H9 (cell line): ENCODE data around the gene CHL1. TPM values are rescaled to one million over a fixed set of nuclear protein-coding genes. Genes with fewer than 3 reads are reported as not detected.

Experiments
- DNase-seq: peaks from one replicate; pipeline ENCODE4 v3.0.0-alpha.2; 2017
- H2AFZ ChIP-seq: one replicate; pipeline ENCODE4 v1.6.1; 2013; ENCODE audit warnings: mild to moderate bottlenecking, low read length, control low read depth, moderate library complexity
- H2AK5ac ChIP-seq: 2 replicates; pipeline ENCODE4 v1.6.1; 2013; ENCODE audit warnings: low read length, control low read depth, mixed read lengths; ENCODE audit not compliant: insufficient read length
- H2BK120ac ChIP-seq: one replicate; pipeline ENCODE4 v1.6.1; 2013; ENCODE audit warnings: low read depth, mild to moderate bottlenecking, low read length, control low read depth, inconsistent platforms; ENCODE audit not compliant: poor library complexity, severe bottlenecking
- H2BK12ac ChIP-seq: 2 replicates; pipeline ENCODE4 v1.6.1; 2013; ENCODE audit warnings: low read length, control low read depth, mixed read lengths, low read depth; ENCODE audit not compliant: insufficient read length
- H2BK15ac ChIP-seq: 2 replicates; pipeline ENCODE4 v1.6.1; 2013; ENCODE audit warnings: low read depth, low read length, control low read depth
- H2BK20ac ChIP-seq: one replicate; pipeline ENCODE4 v1.6.1; 2013; ENCODE audit warnings: low read depth, mild to moderate bottlenecking, low read length, control low read depth, inconsistent platforms; ENCODE audit not compliant: poor library complexity, severe bottlenecking
- H2BK5ac ChIP-seq: 2 replicates; pipeline ENCODE4 v1.6.1; 2013; ENCODE audit warnings: low read length, control low read depth, mixed read lengths; ENCODE audit not compliant: insufficient read length
- H3K14ac ChIP-seq: 2 replicates; pipeline ENCODE4 v1.6.1; 2013; ENCODE audit warnings: low read length, control low read depth; ENCODE audit not compliant: insufficient read depth
- H3K18ac ChIP-seq: 2 replicates; pipeline ENCODE4 v1.6.1; 2013; ENCODE audit warnings: low read depth, mild to moderate bottlenecking, mixed read lengths, low read length, control low read depth; ENCODE audit not compliant: insufficient read length
- H3K23ac ChIP-seq: 2 replicates; pipeline ENCODE4 v1.6.1; 2013; ENCODE audit warnings: low read length, control low read depth, mixed read lengths, low read depth; ENCODE audit not compliant: insufficient read length
- H3K23me2 ChIP-seq: 2 replicates; pipeline ENCODE4 v1.6.1; 2013; ENCODE audit warnings: low read depth, mild to moderate bottlenecking, mixed read lengths, low read length, control low read depth; ENCODE audit not compliant: insufficient read length, poor library complexity, severe bottlenecking
- H3K27ac ChIP-seq: 2 replicates; pipeline ENCODE4 v1.5.1; 2013; ENCODE audit warnings: low read length, control low read depth, mixed read lengths, low read depth; ENCODE audit not compliant: insufficient read length
- H3K27me3 ChIP-seq: 2 replicates; pipeline ENCODE4 v1.6.1; 2013; ENCODE audit warnings: low read length, control low read depth, inconsistent platforms; ENCODE audit not compliant: insufficient read depth
- H3K4ac ChIP-seq: 2 replicates; pipeline ENCODE4 v1.6.1; 2013; ENCODE audit warnings: low read depth, mild to moderate bottlenecking, control low read depth, inconsistent platforms, low read length, moderate library complexity
- H3K4me1 ChIP-seq: 2 replicates; pipeline ENCODE4 v1.6.1; 2013; ENCODE audit warnings: low read length, control low read depth, inconsistent platforms; ENCODE audit not compliant: insufficient read depth
- H3K4me2 ChIP-seq: 2 replicates; pipeline ENCODE4 v1.6.1; 2013; ENCODE audit warnings: low read length, control low read depth, mixed read lengths; ENCODE audit not compliant: insufficient read length, insufficient read depth
- H3K56ac ChIP-seq: 2 replicates; pipeline ENCODE4 v1.6.1; 2013; ENCODE audit warnings: low read depth, mild to moderate bottlenecking, mixed read lengths, low read length, control low read depth; ENCODE audit not compliant: insufficient read length
- H3K79me1 ChIP-seq: 2 replicates; pipeline ENCODE4 v1.6.1; 2013; ENCODE audit warnings: low read depth, mild to moderate bottlenecking, moderate library complexity, low read length, control low read depth, inconsistent platforms; ENCODE audit not compliant: insufficient read depth, poor library complexity, severe bottlenecking
- H3K79me2 ChIP-seq: 2 replicates; pipeline ENCODE4 v1.6.1; 2013; ENCODE audit warnings: low read length, control low read depth, inconsistent platforms; ENCODE audit not compliant: insufficient read depth
- H3K9ac ChIP-seq: 2 replicates; pipeline ENCODE4 v1.6.1; 2013; ENCODE audit warnings: low read length, control low read depth, mixed read lengths; ENCODE audit not compliant: insufficient read length; ENCODE audit errors: extremely low read depth
- H3K9me3 ChIP-seq: one replicate; pipeline ENCODE4 v1.6.1; 2013; ENCODE audit warnings: low read depth, low read length, inconsistent platforms; ENCODE audit not compliant: control insufficient read depth
- H3T11ph ChIP-seq: one replicate; pipeline ENCODE4 v1.6.1; 2013; ENCODE audit warnings: mild to moderate bottlenecking, low read length, control low read depth, inconsistent platforms
- H4K20me1 ChIP-seq: one replicate; pipeline ENCODE4 v1.6.1; 2013; ENCODE audit not compliant: control insufficient read depth, insufficient read length, insufficient read depth
- H4K5ac ChIP-seq: 2 replicates; pipeline ENCODE4 v1.6.1; 2013; ENCODE audit warnings: low read depth, mild to moderate bottlenecking, mixed read lengths, low read length, control low read depth; ENCODE audit not compliant: insufficient read length
- H4K8ac ChIP-seq: replicated peaks from 2 replicates; pipeline ENCODE4 v1.6.1; 2013; ENCODE audit warnings: low read length, control low read depth, mixed read lengths, low read depth; ENCODE audit not compliant: insufficient read length
- H4K91ac ChIP-seq: 2 replicates; pipeline ENCODE4 v1.6.1; 2013; ENCODE audit warnings: low read depth, mild to moderate bottlenecking, moderate library complexity, mixed read lengths, low read length, control low read depth; ENCODE audit not compliant: insufficient read length
- H3K27ac Mint-ChIP-seq, 3 experiments: 2 replicates in 2 of 3; 3 replicates in 1 of 3; pipeline ENCODE4 v1.8.0; 2020 to 2021; ENCODE audit warnings: mixed read lengths in 3 of 3, mild to moderate bottlenecking in 1 of 3, moderate library complexity in 1 of 3
- H3K27me3 Mint-ChIP-seq: 2 replicates; pipeline ENCODE4 v1.8.0; 2021; ENCODE audit warnings: low read depth, mild to moderate bottlenecking, moderate library complexity, mixed read lengths
- H3K36me3 Mint-ChIP-seq, 3 experiments: 2 replicates in 2 of 3; 3 replicates in 1 of 3; pipeline ENCODE4 v1.8.0; 2020 to 2021; ENCODE audit warnings: low read depth in 3 of 3, mixed read lengths in 3 of 3; ENCODE audit not compliant: insufficient read depth in 1 of 3
- H3K4me1 Mint-ChIP-seq, 2 experiments: 2 replicates each; pipeline ENCODE4 v1.8.0; 2020; ENCODE audit warnings: mixed read lengths in 2 of 2
- H3K4me3 Mint-ChIP-seq, 2 experiments: 2 replicates in 1 of 2; 3 replicates in 1 of 2; pipeline ENCODE4 v1.8.0; 2020 to 2021; ENCODE audit warnings: mild to moderate bottlenecking in 2 of 2, mixed read lengths in 2 of 2, moderate library complexity in 1 of 2
- H3K9me3 Mint-ChIP-seq, 2 experiments: 2 replicates in 1 of 2; 3 replicates in 1 of 2; pipeline ENCODE4 v1.8.0; 2020; ENCODE audit warnings: mild to moderate bottlenecking in 2 of 2, mixed read lengths in 2 of 2, moderate library complexity in 1 of 2
- WGBS: extraction: QIAGEN DNeasy Blood & Tissue Kit; methylation state at CpG from one replicate; pipeline ENCODE4 v1.1.7; 2013; ENCODE audit warnings: missing lambda C conversion rate, low lambda C conversion rate, mixed read lengths; ENCODE audit not compliant: insufficient read length; ENCODE audit errors: extremely low coverage; 5-methylcytosine and 5-hydroxymethylcytosine counted together
- total RNA-seq: library from RNA; stranded (reverse); gene quantifications from 2 replicates; pipeline ENCODE4 v1.2.1, GENCODE V29; 2021
- TF ChIP-seq, protein P1 (sequence below): fragments of 200-600 bp; sonication (generic); conservative IDR thresholded peaks from 3 replicates; pipeline ENCODE4 v1.8.0; 2021; ENCODE audit warnings: antibody characterized with exemption, mild to moderate bottlenecking

Gene CHL1
- total RNA-seq, 1 experiment from 2014 or later = not detected

DNA sequence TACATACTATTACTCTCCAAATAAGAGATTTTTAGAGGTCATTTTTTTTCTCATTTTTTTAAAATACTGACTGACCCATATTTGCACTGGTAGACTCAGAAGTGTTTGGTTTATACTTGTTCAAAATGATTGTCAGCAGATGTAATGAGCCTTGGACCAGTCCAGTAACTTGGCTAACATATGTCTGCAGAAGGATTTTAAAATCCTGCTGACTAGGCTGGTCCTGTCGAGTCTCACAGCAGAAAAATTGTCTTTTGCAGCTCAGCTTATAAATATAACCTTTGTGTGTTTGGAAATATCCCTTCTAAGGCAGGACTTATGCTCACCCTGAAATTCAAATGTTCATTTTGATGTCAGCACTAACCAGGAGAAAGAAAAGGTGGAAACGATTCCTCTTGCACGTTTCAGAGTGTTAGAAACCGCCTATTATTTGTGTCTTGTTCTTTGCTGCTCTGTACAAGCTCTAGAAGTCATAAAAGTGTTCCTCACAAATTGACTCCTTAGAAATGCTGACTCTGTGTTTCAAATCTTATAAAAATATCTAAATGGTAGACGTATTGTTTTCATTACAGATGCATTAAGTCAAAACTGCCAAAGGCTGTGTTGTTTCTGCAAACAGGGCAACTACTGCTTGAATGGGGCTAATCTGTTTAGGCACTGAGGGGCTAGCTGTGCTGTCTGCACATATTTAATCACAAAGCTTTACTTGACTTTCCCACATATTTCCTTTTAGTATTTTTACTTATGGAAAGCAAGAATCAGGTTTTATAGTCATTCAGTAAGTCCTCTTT, 95.3 kb downstream of the CHL1 start:
- Histone ChIP-seq H3K14ac (no peak overlapping the region), H3K27ac (no peak overlapping the region), H4K8ac (no peak overlapping the region), H2BK20ac (no peak overlapping the region), H3K4me2 (no peak overlapping the region), H4K20me1 (no peaks in the 10 kb centered on the region), H2AFZ (no peak overlapping the region), H3K4me1 (no peaks in the 10 kb centered on the region), H4K5ac (no peak overlapping the region), H2BK15ac (no peak overlapping the region), H3K27me3 (no peaks in the 10 kb centered on the region), H3K9ac (no peak overlapping the region), H3K4ac (no peak overlapping the region), H3T11ph (no peak overlapping the region), H2BK5ac (no peak overlapping the region), H2BK120ac (no peak overlapping the region), H3K23ac (no peak overlapping the region), H4K91ac (no peak overlapping the region), H3K79me1 (no peaks in the 10 kb centered on the region), H3K79me2 (no peaks in the 10 kb centered on the region), H3K56ac (no peak overlapping the region), H3K18ac (no peak overlapping the region), H3K23me2 (no peaks in the 10 kb centered on the region), H2BK12ac (no peak overlapping the region), H3K9me3 (no peaks in the 10 kb centered on the region), H2AK5ac (no peak overlapping the region)
- Mint-ChIP-seq H3K36me3 (no peaks in the 10 kb centered on the region; a peak in 1 of 7 replicates), H3K4me3 (no peak overlapping the region), H3K27ac (no peak overlapping the region), H3K9me3 (no peaks in the 10 kb centered on the region), H3K4me1 (peaks cover 0 to 7% of the 10 kb centered on the region in 2 experiments; a peak in 1 of 4 replicates), H3K27me3 (peaks cover under 1% of the 10 kb centered on the region; the same call in 1 of the 2 replicates)
- no peak for DNase-seq
- WGBS = no CpG with 5 or more reads among the region's 5 CpGs
- TF ChIP-seq, protein P1, sequence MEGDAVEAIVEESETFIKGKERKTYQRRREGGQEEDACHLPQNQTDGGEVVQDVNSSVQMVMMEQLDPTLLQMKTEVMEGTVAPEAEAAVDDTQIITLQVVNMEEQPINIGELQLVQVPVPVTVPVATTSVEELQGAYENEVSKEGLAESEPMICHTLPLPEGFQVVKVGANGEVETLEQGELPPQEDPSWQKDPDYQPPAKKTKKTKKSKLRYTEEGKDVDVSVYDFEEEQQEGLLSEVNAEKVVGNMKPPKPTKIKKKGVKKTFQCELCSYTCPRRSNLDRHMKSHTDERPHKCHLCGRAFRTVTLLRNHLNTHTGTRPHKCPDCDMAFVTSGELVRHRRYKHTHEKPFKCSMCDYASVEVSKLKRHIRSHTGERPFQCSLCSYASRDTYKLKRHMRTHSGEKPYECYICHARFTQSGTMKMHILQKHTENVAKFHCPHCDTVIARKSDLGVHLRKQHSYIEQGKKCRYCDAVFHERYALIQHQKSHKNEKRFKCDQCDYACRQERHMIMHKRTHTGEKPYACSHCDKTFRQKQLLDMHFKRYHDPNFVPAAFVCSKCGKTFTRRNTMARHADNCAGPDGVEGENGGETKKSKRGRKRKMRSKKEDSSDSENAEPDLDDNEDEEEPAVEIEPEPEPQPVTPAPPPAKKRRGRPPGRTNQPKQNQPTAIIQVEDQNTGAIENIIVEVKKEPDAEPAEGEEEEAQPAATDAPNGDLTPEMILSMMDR = no peak
